ENCODE results near the gene BBS2.

Gene BBS2

GRCh38 chr16:56530872-56531271 is 11.0 kb upstream of the BBS2 start:
- ATAC-seq, result peak; percentile 34; the same call in 1 of the 3 replicates

GRCh38 chr16:56525236-56525635 is 5.4 kb upstream of the BBS2 start:
- TF ChIP-seq PPARA (CRISPR knock-in tag; IDR thresholded peaks at IDR 0.05; ENCODE audit: borderline replicate concordance), result no peak
- TF ChIP-seq, protein P1, sequence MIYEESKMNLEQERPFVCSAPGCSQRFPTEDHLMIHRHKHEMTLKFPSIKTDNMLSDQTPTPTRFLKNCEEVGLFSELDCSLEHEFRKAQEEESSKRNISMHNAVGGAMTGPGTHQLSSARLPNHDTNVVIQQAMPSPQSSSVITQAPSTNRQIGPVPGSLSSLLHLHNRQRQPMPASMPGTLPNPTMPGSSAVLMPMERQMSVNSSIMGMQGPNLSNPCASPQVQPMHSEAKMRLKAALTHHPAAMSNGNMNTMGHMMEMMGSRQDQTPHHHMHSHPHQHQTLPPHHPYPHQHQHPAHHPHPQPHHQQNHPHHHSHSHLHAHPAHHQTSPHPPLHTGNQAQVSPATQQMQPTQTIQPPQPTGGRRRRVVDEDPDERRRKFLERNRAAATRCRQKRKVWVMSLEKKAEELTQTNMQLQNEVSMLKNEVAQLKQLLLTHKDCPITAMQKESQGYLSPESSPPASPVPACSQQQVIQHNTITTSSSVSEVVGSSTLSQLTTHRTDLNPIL (CRISPR knock-in tag; IDR thresholded peaks at IDR 0.05; ENCODE audit: low read depth), result no peak
- TF ChIP-seq BACH2 (CRISPR knock-in tag; IDR thresholded peaks at IDR 0.05; ENCODE audit: borderline replicate concordance), result no peak
- TF ChIP-seq OSR1 (CRISPR knock-in tag; IDR thresholded peaks at IDR 0.05), result no peak
- no peak for TF ChIP-seq ISL1 (CRISPR knock-in tag; IDR thresholded peaks at IDR 0.05)
- peak; percentile 85 for ATAC-seq

More at GRCh38 chr16:56530872-56531271, 11.0 kb upstream of the BBS2 start:
- TF ChIP-seq GLIS3 (CRISPR knock-in tag; IDR thresholded peaks at IDR 0.05) (no peak), PPARA (CRISPR knock-in tag; IDR thresholded peaks at IDR 0.05; ENCODE audit: borderline replicate concordance) (no peak), ESRRG (CRISPR knock-in tag; IDR thresholded peaks at IDR 0.05) (no peak), BACH2 (CRISPR knock-in tag; IDR thresholded peaks at IDR 0.05; ENCODE audit: borderline replicate concordance) (no peak), ZFP30 (CRISPR knock-in tag; IDR thresholded peaks at IDR 0.05) (no peak), ARNTL (CRISPR knock-in tag; IDR thresholded peaks at IDR 0.05; ENCODE audit: borderline replicate concordance, low read depth) (no peak), OSR1 (CRISPR knock-in tag; IDR thresholded peaks at IDR 0.05) (no peak), RARB (CRISPR knock-in tag; IDR thresholded peaks at IDR 0.05) (no peak), POU6F1 (CRISPR knock-in tag; IDR thresholded peaks at IDR 0.05; ENCODE audit: borderline replicate concordance, low read depth) (no peak), ZNF565 (CRISPR knock-in tag; conservative IDR thresholded peaks at IDR 0.05; ENCODE audit: low read depth) (no peak)

- ATAC-seq, result peak; percentile 43
- TF ChIP-seq POU6F1 (CRISPR knock-in tag; IDR thresholded peaks at IDR 0.05; ENCODE audit: borderline replicate concordance, low read depth) (no peak), PPARA (CRISPR knock-in tag; IDR thresholded peaks at IDR 0.05; ENCODE audit: borderline replicate concordance) (no peak), TSHZ2 (CRISPR knock-in tag; IDR thresholded peaks at IDR 0.05) (no peak), TOX (CRISPR knock-in tag; IDR thresholded peaks at IDR 0.05; ENCODE audit: borderline replicate concordance) (no peak), BACH2 (CRISPR knock-in tag; IDR thresholded peaks at IDR 0.05; ENCODE audit: borderline replicate concordance) (no peak), CSRNP3 (CRISPR knock-in tag; IDR thresholded peaks at IDR 0.05) (no peak), ZNF565 (CRISPR knock-in tag; conservative IDR thresholded peaks at IDR 0.05; ENCODE audit: low read depth) (no peak), TCF4 (CRISPR knock-in tag; IDR thresholded peaks at IDR 0.05; ENCODE audit: borderline replicate concordance) (no peak), ZNF8 (CRISPR knock-in tag; IDR thresholded peaks at IDR 0.05) (no peak), ZNF70 (CRISPR knock-in tag; IDR thresholded peaks at IDR 0.05) (no peak), ZFP3 (CRISPR knock-in tag; IDR thresholded peaks at IDR 0.05) (no peak), ZFP30 (CRISPR knock-in tag; IDR thresholded peaks at IDR 0.05) (no peak)
Measured at GRCh38 chr16:56520251-56520577, 390 bp upstream of the BBS2 start.

GRCh38 chr16:56518425-56518824 is 1.4 kb downstream of the BBS2 start:
- TF ChIP-seq OSR1 (CRISPR knock-in tag; IDR thresholded peaks at IDR 0.05), result no peak
- no peak for ATAC-seq
